ENCODE measurements around the gene SPATA25. TPM values are rescaled to one million over a fixed set of nuclear protein-coding genes. Genes with fewer than 3 reads are reported as not detected.

SPATA25 gene
- total and polyA plus RNA-seq, 2 donors (not counting 3 experiments of a cell fraction or from before 2014, with no cell fraction given): 0.69 to 1.3 TPM

DNA sequence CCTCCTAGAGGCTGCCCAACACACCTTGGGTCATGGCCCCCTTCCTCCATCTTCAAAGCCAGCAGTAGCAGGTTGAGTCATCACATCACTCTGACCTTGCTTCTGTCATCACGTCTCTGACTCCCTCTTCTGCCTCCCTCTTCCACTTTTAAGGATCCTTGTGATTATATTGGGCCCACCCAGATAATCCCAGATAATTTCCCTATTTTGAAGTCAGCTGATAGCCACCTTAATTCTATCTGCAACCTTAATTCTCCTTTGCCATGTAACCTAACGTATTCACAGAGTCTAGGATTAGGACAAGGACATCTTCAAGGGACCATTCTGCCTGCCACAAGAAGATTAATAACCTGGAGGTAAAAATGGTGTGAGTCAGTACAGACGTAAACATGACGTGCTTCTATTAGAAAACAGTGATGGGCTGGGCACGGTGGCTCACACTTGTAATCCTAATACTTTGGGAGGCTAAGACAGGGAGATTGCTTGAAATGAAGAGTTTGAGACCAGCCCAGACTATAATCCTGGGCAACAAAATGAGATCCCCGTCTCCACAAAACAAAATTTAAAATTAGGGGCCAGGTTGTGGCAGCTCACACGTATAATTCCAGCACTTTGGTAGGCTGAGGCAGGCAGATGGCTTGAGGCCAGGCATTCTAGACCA, 26.7 kb downstream of the SPATA25 start:
- Histone ChIP-seq H3K9ac (replicated peaks; ENCODE audit: extremely low read depth, insufficient read depth, low read length) (no peak overlapping the region), H3K27me3 (ENCODE audit: control insufficient read depth in 2 of 2, insufficient read depth in 2 of 2, low read length in 2 of 2) (no peaks in the 10 kb centered on the region), H3K9me3 (replicated peaks; ENCODE audit: control insufficient read depth, insufficient read depth, low read length) (no peaks in the 10 kb centered on the region), H3K4me1 (ENCODE audit: control insufficient read depth, extremely low read depth, insufficient read depth, low read length) (peaks cover 12% of the 10 kb centered on the region), H3K4me2 (ENCODE audit: insufficient read depth, low read length) (no peak overlapping the region), H3K36me3 (ENCODE audit: control insufficient read depth in 2 of 2, extremely low read depth in 1 of 2, insufficient read depth in 2 of 2, low read length in 2 of 2) (no peaks in the 10 kb centered on the region), H3K4me3 (replicated peaks in 1 of 3; ENCODE audit: insufficient read depth in 1 of 3, low read depth in 1 of 3, low read length in 3 of 3) (no peak overlapping the region), H2AFZ (ENCODE audit: low read depth, low read length) (no peak overlapping the region), H3K9me1 (replicated peaks; ENCODE audit: control insufficient read depth, extremely low read depth, insufficient read depth, low read length) (no peaks in the 10 kb centered on the region), H4K20me1 (replicated peaks; ENCODE audit: control insufficient read depth, extremely low read depth, insufficient read depth, low read length) (no peaks in the 10 kb centered on the region), H3K79me2 (ENCODE audit: control insufficient read depth, insufficient read depth, low read length) (peaks cover 6% of the 10 kb centered on the region), H3K27ac (ENCODE audit: insufficient read depth, low read depth, low read length) (no peak overlapping the region)
- DNase-seq (ENCODE audit: low read depth, low spot score) (peak; percentile 38), FAIRE-seq (no peak)
- ChIA-PET POLR2A (no interaction called here), CTCF (interaction anchor here (1.0 to 1.4 kb wide), 2 partner anchors 62 to 74 kb away, joined by 3 to 4 read pairs; partner anchors contain the start of gene PCIF1)
- dilution Hi-C loops (cut with MboI; ENCODE audit: extremely low pct_ligation_motif_present, low sequenced_read_pairs) (no loop called here), intact Hi-C loops (cut with micrococcal nuclease) (no loop called here)
- no TSS peak for BruUV-seq (replicated peaks)
- no peak for TF ChIP-seq JUN (IDR thresholded peaks at IDR 0.05; ENCODE audit: borderline replicate concordance, insufficient read depth, insufficient read length, low read depth)
- TF ChIP-seq POLR2AphosphoS5 (IDR thresholded peaks at IDR 0.05; ENCODE audit: insufficient read depth, low read depth, low read length): no peak

DNA sequence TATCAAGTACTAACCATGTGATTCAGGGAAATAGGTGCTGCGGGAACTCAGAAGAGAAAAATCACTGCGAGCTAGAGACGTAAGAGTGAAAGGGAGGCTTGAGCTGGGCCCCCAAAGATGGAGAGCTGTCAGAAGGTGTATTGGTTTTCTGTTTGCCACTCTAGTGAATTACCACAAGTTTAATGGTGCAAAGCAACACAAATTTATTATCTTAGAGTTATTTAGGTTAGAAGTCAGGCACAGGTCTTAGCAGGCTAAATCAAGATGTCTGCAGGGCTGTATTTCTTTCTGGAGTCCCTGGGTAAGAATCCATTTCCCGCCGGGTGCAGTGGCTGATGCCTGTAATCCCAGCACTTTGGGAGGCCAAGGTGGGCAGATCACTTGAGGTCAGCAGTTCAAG, 27.5 kb downstream of the SPATA25 start:
- Histone ChIP-seq H3K27me3 (ENCODE audit: control insufficient read depth in 2 of 2, insufficient read depth in 2 of 2, low read length in 2 of 2) (no peaks in the 10 kb centered on the region), H3K9me1 (replicated peaks; ENCODE audit: control insufficient read depth, extremely low read depth, insufficient read depth, low read length) (no peaks in the 10 kb centered on the region), H3K4me2 (ENCODE audit: insufficient read depth, low read length) (no peak overlapping the region), H3K4me1 (ENCODE audit: control insufficient read depth, extremely low read depth, insufficient read depth, low read length) (peaks cover 12% of the 10 kb centered on the region), H3K4me3 (replicated peaks in 1 of 3; ENCODE audit: insufficient read depth in 1 of 3, low read depth in 1 of 3, low read length in 3 of 3) (no peak overlapping the region), H3K9me3 (replicated peaks; ENCODE audit: control insufficient read depth, insufficient read depth, low read length) (no peaks in the 10 kb centered on the region), H3K27ac (ENCODE audit: insufficient read depth, low read depth, low read length) (no peak overlapping the region), H3K9ac (replicated peaks; ENCODE audit: extremely low read depth, insufficient read depth, low read length) (no peak overlapping the region), H4K20me1 (replicated peaks; ENCODE audit: control insufficient read depth, extremely low read depth, insufficient read depth, low read length) (no peaks in the 10 kb centered on the region), H3K79me2 (ENCODE audit: control insufficient read depth, insufficient read depth, low read length) (peaks cover 9% of the 10 kb centered on the region), H3K36me3 (ENCODE audit: control insufficient read depth in 2 of 2, extremely low read depth in 1 of 2, insufficient read depth in 2 of 2, low read length in 2 of 2) (no peaks in the 10 kb centered on the region), H2AFZ (ENCODE audit: low read depth, low read length) (no peak overlapping the region)
- dilution Hi-C loops (cut with MboI; ENCODE audit: extremely low pct_ligation_motif_present, low sequenced_read_pairs): no loop called here
- POLR2A ChIA-PET: interaction anchor here (0.7 kb wide), 1 partner anchor 74 kb away, joined by 9 read pairs; no protein-coding TSS in a partner anchor
- no TSS peak for BruUV-seq (replicated peaks)
- FAIRE-seq (no peak), DNase-seq (ENCODE audit: low read depth, low spot score) (no peak)
- CTCF ChIA-PET: no interaction called here
- TF ChIP-seq GATA2 (IDR thresholded peaks at IDR 0.05; ENCODE audit: insufficient read depth, insufficient read length, low read depth, low read length) (no peak), MYC (IDR thresholded peaks at IDR 0.05; ENCODE audit: low read depth, low read length) (no peak), POLR2AphosphoS5 (IDR thresholded peaks at IDR 0.05; ENCODE audit: insufficient read depth, low read depth, low read length) (no peak), POLR2A (IDR thresholded peaks at IDR 0.05; ENCODE audit: low read depth, low read length) (no peak), EZH2 (IDR thresholded peaks at IDR 0.05; ENCODE audit: borderline replicate concordance, low read depth, low read length, severe bottlenecking) (no peak), JUN (IDR thresholded peaks at IDR 0.05; ENCODE audit: borderline replicate concordance, insufficient read depth, insufficient read length, low read depth) (no peak), FOS (IDR thresholded peaks at IDR 0.05; ENCODE audit: borderline replicate concordance, insufficient read depth, low read length) (no peak)
- TF ChIP-seq, protein P1, sequence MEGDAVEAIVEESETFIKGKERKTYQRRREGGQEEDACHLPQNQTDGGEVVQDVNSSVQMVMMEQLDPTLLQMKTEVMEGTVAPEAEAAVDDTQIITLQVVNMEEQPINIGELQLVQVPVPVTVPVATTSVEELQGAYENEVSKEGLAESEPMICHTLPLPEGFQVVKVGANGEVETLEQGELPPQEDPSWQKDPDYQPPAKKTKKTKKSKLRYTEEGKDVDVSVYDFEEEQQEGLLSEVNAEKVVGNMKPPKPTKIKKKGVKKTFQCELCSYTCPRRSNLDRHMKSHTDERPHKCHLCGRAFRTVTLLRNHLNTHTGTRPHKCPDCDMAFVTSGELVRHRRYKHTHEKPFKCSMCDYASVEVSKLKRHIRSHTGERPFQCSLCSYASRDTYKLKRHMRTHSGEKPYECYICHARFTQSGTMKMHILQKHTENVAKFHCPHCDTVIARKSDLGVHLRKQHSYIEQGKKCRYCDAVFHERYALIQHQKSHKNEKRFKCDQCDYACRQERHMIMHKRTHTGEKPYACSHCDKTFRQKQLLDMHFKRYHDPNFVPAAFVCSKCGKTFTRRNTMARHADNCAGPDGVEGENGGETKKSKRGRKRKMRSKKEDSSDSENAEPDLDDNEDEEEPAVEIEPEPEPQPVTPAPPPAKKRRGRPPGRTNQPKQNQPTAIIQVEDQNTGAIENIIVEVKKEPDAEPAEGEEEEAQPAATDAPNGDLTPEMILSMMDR (IDR thresholded peaks at IDR 0.05; ENCODE audit: extremely low read depth in 1 of 2, insufficient read depth in 1 of 2, low read depth in 1 of 2, low read length in 2 of 2): no peak
- TF ChIP-seq, protein P2, sequence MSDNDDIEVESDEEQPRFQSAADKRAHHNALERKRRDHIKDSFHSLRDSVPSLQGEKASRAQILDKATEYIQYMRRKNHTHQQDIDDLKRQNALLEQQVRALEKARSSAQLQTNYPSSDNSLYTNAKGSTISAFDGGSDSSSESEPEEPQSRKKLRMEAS (IDR thresholded peaks at IDR 0.05; ENCODE audit: insufficient read depth, insufficient read length): no peak
- intact Hi-C loops (cut with micrococcal nuclease): no loop called here
